Measurements from ENCODE around the gene KPNA1.
"Not testable (repeated sequence)": the region's sequence is repeated elsewhere in the genome, so short reads cannot be mapped to it uniquely, and the experiment has no call there.

Gene KPNA1

GRCh38 chr3:122444491-122444887 lies 70.2 kb downstream of the KPNA1 start:
- H3K27me3 Mint-ChIP-seq, H3K27ac Mint-ChIP-seq, H3K4me1 Mint-ChIP-seq, DNase-seq, H3K4me3 Mint-ChIP-seq: not testable (repeated sequence)
- Mint-ChIP-seq H3K36me3 (peaks cover 86% of the 10 kb centered on the region), H3K9me3 (peaks cover 13% of the 10 kb centered on the region)
- CTCF ChIA-PET, result interaction anchor here (1.2 kb wide), 1 partner anchor 89 kb away, joined by 3 read pairs; no protein-coding TSS in a partner anchor

GRCh38 chr3:122443762-122444490 lies 70.8 kb downstream of the KPNA1 start:
- H3K4me1 Mint-ChIP-seq, DNase-seq, H3K4me3 Mint-ChIP-seq, CTCF ChIA-PET, H3K27ac Mint-ChIP-seq, H3K27me3 Mint-ChIP-seq: not testable (repeated sequence)
- Mint-ChIP-seq H3K36me3 (peaks cover 82% of the 10 kb centered on the region), H3K9me3 (peaks cover 13% of the 10 kb centered on the region)

DNA sequence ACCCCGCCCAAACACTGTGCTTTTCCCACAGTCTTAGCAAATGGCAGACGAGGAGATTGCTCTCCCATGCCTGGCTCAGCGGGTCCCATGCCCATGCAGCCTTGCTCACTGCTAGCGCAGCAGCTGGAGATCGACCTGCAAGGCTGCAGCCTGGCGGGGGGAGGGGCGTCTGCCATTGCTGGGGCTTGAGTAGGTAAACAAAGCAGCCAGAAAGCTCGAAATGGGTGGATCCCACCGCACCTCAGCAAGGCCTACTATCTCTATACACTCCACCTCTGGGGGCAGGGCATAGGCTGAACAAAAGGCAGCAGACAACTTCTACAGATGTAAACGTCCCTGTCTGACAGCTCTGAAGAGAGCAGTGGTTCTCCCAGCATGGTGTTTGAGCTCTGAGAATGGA lies 71.6 kb downstream of the KPNA1 start:
- Mint-ChIP-seq H3K9me3 (peaks cover 8% of the 10 kb centered on the region), H3K27ac (no peak overlapping the region)
- CTCF ChIA-PET, result no interaction called here

DNA sequence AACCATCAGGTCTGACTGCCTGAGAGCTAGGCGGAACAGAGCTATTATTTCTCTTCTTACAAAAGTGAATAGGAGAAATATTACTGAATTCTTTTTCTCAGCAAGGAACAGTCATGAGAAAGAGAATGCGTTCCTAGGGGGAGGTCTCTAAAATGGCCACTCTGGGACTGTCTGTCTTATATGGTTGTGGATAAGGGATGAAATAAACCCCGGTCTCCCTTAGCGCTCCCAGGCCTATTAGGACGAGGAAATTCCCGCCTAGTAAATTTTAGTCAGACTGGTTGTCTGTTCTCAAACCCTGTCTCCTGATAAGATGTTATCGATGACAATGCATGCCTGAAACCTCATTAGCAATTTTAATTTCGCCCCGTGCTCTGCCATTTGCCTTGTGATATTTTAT lies 78.8 kb downstream of the KPNA1 start:
- CTCF ChIA-PET, result no interaction called here
- Mint-ChIP-seq H3K4me1 (no peaks in the 10 kb centered on the region), H3K27ac (no peak overlapping the region), H3K4me3 (no peak overlapping the region), H3K9me3 (peaks cover 8% of the 10 kb centered on the region), H3K36me3 (peaks cover 56% of the 10 kb centered on the region), H3K27me3 (no peaks in the 10 kb centered on the region)
- DNase-seq, result no peak

More for the DNA sequence above, 71.6 kb downstream of the KPNA1 start:
- no peak for DNase-seq
- Mint-ChIP-seq H3K4me3 (no peak overlapping the region), H3K27me3 (no peaks in the 10 kb centered on the region), H3K36me3 (peaks cover 78% of the 10 kb centered on the region), H3K4me1 (no peaks in the 10 kb centered on the region)

DNA sequence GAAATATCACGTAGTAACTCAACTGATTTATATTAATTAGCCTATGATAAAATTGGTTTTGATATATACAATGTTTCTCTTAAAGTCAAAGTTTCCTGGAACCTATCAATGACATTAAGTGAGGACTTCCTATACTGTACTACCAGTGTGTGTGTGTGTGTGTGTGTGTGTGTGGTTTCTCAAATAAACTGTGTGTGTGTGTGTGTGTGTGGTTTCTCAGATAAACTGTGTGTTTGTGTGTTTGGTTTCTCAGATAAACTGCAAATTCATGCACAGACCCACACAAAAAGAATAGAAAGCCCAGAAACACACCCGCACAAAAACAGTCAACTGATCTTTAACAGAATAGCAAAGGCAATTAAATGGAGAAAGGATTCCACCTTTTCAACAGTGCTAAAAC lies 84.4 kb downstream of the KPNA1 start:
- no peak overlapping the region for H3K4me3 Mint-ChIP-seq
- no peak for DNase-seq
- peaks cover 5% of the 10 kb centered on the region for H3K4me1 Mint-ChIP-seq
- no peaks in the 10 kb centered on the region for H3K27me3 Mint-ChIP-seq
- peak overlapping the region; percentile 20 for H3K27ac Mint-ChIP-seq
- CTCF ChIA-PET, result no interaction called here
- H3K9me3 Mint-ChIP-seq, result peaks cover 1% of the 10 kb centered on the region
- peaks cover 70% of the 10 kb centered on the region for H3K36me3 Mint-ChIP-seq

DNA sequence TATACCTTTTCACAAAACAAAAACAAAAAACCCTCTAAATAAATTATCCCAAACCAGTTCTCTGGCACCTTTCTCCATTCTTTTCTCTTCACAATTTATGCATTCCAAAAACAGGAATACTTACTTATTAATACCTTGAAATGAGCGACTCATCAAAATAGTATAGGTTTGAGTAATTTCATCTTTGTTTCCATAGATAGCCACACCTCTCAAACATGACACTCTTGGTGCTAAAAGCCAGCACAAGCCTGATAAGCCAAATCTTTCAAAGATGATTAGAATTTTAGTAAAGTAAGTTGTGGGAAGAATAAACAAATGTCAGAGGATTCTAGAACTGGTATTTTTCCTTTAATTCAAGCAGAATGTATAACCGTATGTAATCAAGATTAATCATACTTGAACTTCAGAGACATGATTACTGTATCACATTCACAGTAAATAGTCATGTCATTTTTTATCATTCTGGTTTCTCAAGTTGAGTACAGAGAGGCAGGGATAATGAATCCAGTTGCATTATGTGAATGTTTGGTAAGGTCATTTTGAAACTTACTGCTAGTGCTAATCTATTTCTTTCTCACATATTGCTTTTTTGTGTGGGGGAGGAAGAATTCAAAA lies 86.8 kb downstream of the KPNA1 start:
- Mint-ChIP-seq H3K27ac (peak overlapping the region; percentile 35), H3K27me3 (no peaks in the 10 kb centered on the region), H3K36me3 (peaks cover 63% of the 10 kb centered on the region), H3K4me3 (no peak overlapping the region), H3K9me3 (peaks cover 1% of the 10 kb centered on the region), H3K4me1 (peaks cover 5% of the 10 kb centered on the region)
- no peak for DNase-seq
- CTCF ChIA-PET, result no interaction called here

DNA sequence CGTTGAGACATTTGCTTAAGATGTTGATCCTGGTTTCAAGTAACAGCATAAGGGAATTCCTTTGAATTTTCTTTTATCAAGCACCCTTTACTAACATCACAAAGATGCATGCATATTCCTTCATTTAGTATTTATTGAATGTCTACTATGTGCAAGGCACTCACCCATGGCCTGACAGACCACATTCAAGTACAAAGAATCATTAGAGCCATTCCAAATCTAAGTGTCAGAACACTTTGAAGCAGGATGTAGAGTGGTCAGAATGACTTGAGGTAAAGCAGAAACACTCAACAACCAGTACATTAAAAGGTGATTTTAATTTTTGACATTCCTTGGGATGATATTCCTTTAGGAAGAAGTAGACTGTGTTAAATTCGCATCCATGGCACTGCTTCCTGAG lies 92.9 kb downstream of the KPNA1 start:
- H3K27me3 Mint-ChIP-seq, result no peaks in the 10 kb centered on the region
- DNase-seq, result no peak
- H3K4me3 Mint-ChIP-seq, result no peak overlapping the region
- peaks cover 13% of the 10 kb centered on the region for H3K4me1 Mint-ChIP-seq
- H3K9me3 Mint-ChIP-seq, result no peaks in the 10 kb centered on the region
- H3K27ac Mint-ChIP-seq, result no peak overlapping the region
- CTCF ChIA-PET, result no interaction called here
- peaks cover 45% of the 10 kb centered on the region for H3K36me3 Mint-ChIP-seq

- Mint-ChIP-seq H3K4me1 (peaks cover 19% of the 10 kb centered on the region), H3K9me3 (no peaks in the 10 kb centered on the region), H3K4me3 (no peak overlapping the region), H3K36me3 (peaks cover 39% of the 10 kb centered on the region), H3K27ac (no peak overlapping the region), H3K27me3 (peaks cover 1% of the 10 kb centered on the region)
- no peak for DNase-seq
- CTCF ChIA-PET, result no interaction called here
Measured at GRCh38 chr3:122421101-122421500, 93.6 kb downstream of the KPNA1 start.

GRCh38 chr3:122416966-122417365 lies 97.8 kb downstream of the KPNA1 start:
- H3K36me3 Mint-ChIP-seq, result peaks cover 35% of the 10 kb centered on the region
- H3K4me1 Mint-ChIP-seq, result peaks cover 51% of the 10 kb centered on the region
- no peaks in the 10 kb centered on the region for H3K9me3 Mint-ChIP-seq
- DNase-seq, result no peak
- peaks cover 4% of the 10 kb centered on the region for H3K27me3 Mint-ChIP-seq
- CTCF ChIA-PET, result interaction anchor here (1.2 to 2.3 kb wide), 3 partner anchors 33 to 144 kb away, joined by 5 to 9 read pairs (median 5); partner anchors contain the start of gene FAM162A
- H3K4me3 Mint-ChIP-seq, result peak overlapping the region; percentile 96
- H3K27ac Mint-ChIP-seq, result peak overlapping the region; percentile 97

DNA sequence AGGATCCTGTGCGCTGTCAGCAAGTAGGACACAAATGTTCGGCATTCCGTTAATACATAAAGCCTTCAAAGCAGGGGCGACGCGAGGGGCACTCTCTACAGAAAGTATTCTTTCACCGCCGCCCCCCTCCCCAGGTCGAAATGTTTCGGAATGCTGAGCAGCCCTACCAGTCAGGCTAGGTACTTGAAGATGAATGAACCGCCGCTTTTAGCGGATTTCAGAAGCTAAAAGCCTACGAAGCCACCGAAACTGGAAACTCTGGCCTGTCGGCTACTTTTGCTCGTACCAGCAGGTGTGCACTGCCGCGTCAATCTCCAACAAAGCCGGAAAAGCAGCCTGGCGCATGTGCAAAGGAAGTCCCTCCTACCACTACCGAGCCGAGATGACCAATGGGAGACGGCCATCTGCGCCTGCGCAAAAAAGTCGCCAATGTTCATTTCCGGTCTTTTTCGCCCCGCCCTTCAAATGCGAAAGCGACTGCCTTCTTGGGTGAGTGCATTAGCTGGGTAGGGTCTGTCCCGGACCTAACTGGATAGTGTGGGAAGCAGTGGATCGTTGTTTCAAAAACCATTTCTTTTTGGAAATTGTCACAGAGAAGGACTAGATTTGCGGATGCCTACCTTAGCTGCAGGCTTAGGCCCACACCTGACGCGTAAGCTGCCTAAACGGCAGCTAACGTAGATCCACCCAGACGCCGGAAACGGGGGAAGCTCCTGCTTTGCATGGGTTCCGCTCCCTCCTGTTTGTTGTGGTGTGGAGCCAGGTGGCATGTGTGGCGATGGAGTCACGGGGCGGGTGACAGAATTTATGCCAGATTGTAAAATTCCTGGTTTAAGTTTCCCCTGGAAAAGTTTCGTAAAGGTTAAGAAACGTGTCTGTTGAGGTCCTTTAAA lies 98.7 kb downstream of the KPNA1 start, which contains the start of gene WDR5B:
WDR5B (minus strand) TSS at position 301 of the 893 bp plus-strand sequence. CDS start 534 bp downstream, outside the sequence.
- Mint-ChIP-seq H3K4me3 (peak within 1 kb of the TSS; percentile 96), H3K27ac (peak within 1 kb of the TSS; percentile 97), H3K36me3 (peaks cover 32% of the 10 kb centered on the region), H3K27me3 (peaks cover 4% of the 10 kb centered on the region), H3K9me3 (no peaks in the 10 kb centered on the region), H3K4me1 (peaks cover 52% of the 10 kb centered on the region)
- CTCF ChIA-PET, result interaction anchor here (1.0 to 2.3 kb wide), 6 partner anchors 32 to 315 kb away, joined by 3 to 9 read pairs (median 4); partner anchors contain the start of gene FAM162A
- DNase-seq, result peak; percentile 99

GRCh38 chr3:122415104-122415744 lies 99.5 kb downstream of the KPNA1 start:
- Mint-ChIP-seq H3K9me3 (no peaks in the 10 kb centered on the region), H3K4me1 (peaks cover 52% of the 10 kb centered on the region), H3K27ac (peak overlapping the region; percentile 97)

DNA sequence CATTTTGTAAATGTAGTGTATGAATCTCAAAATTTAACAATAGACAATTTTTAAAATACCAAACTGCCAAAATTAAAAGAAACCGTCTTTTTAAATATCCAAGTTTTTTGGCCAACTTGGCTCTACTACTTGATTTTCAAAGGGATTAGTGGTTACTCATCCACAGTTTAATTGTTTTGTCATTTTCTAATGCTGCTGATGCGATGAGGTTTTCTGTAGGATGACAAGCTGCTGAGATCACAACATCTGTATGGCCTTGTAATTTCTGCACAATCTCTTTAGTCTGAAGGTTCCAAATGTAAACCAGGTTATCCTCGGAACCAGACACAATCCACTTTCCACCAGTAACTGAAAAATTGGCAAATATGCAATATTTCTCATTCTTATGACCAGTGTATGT lies 100.3 kb downstream of the KPNA1 start:
- H3K27me3 Mint-ChIP-seq, result peaks cover 4% of the 10 kb centered on the region
- peak overlapping the region; percentile 97 for H3K27ac Mint-ChIP-seq
- peaks cover 52% of the 10 kb centered on the region for H3K4me1 Mint-ChIP-seq
- H3K36me3 Mint-ChIP-seq, result peaks cover 35% of the 10 kb centered on the region
- CTCF ChIA-PET, result interaction anchor here (1.3 kb wide), 1 partner anchor 108 kb away, joined by 3 read pairs; no protein-coding TSS in a partner anchor
- DNase-seq, result no peak
- H3K4me3 Mint-ChIP-seq, result peak overlapping the region; percentile 96
- no peaks in the 10 kb centered on the region for H3K9me3 Mint-ChIP-seq

More at GRCh38 chr3:122415104-122415744, 99.5 kb downstream of the KPNA1 start:
- DNase-seq, result peak; percentile 68
- Mint-ChIP-seq H3K4me3 (peak overlapping the region; percentile 96), H3K36me3 (peaks cover 35% of the 10 kb centered on the region), H3K27me3 (peaks cover 4% of the 10 kb centered on the region)
- CTCF ChIA-PET, result interaction anchor here (1.0 to 2.3 kb wide), 5 partner anchors 31 to 314 kb away, joined by 3 to 9 read pairs (median 4); partner anchors contain the start of gene FAM162A

DNA sequence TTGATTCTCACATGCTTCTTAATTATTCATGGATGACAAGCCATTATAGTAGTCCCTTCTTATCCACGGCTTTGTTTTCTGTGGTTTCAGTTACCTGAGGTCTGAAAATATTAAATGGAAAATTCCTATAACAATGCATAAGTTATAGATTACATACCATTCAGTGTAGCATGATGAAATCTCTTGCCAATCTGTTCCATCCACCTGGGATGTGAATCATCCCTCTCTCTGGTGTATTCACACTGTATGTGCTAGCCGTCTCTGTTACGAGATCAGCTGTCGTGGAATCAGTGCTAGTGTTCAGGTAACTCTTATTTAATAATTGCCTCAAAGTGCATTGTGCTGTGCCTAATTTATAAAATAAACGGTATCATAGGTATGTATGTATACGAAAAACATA lies 104.1 kb downstream of the KPNA1 start:
- Mint-ChIP-seq H3K27me3 (no peaks in the 10 kb centered on the region), H3K4me1 (peaks cover 33% of the 10 kb centered on the region), H3K36me3 (peaks cover 45% of the 10 kb centered on the region), H3K9me3 (no peaks in the 10 kb centered on the region), H3K27ac (no peak overlapping the region), H3K4me3 (no peak overlapping the region)
- DNase-seq, result no peak
- CTCF ChIA-PET, result interaction anchor here (0.7 kb wide), 1 partner anchor 291 kb away, joined by 3 read pairs; no protein-coding TSS in a partner anchor
